SH-SY5Y (cell line): ENCODE measurements around the gene MSI1.

Source experiments
- GATA2 ChIP-seq: IDR thresholded peaks from 2 replicates; pipeline ENCODE4 v1.6.1; 2011; ENCODE audit warnings: mild to moderate bottlenecking, low read depth, low read length
- GATA3 ChIP-seq: IDR thresholded peaks from 2 replicates; pipeline ENCODE4 v1.6.1; 2011; ENCODE audit warnings: low read depth, mild to moderate bottlenecking, low read length, moderate library complexity

GRCh38 chr12:120388691-120389481, 19.9 kb upstream of the MSI1 start:
- no peak for TF ChIP-seq GATA2
- no peak for TF ChIP-seq GATA3
